ENCODE measurements around the gene PIGS. TPM values are rescaled to one million over a fixed set of nuclear protein-coding genes. Genes with fewer than 3 reads are reported as not detected.

Gene PIGS
- polyA plus RNA-seq, 1 experiment, result 51.8 TPM

- TF ChIP-seq CTCF (IDR thresholded peaks at IDR 0.05; ENCODE audit: low read depth, low read length), result no peak
- H3K27ac ChIP-seq (ENCODE audit: low read depth, low read length), result no peak overlapping the region
- CTCF ChIA-PET, result interaction anchor here (0.5 to 3.3 kb wide), 3 partner anchors 12 to 150 kb away, joined by 3 to 13 read pairs (median 3); no protein-coding TSS in a partner anchor
- H3K27me3 ChIP-seq (ENCODE audit: control insufficient read depth, insufficient read depth, low read length), result peaks cover 25% of the 10 kb centered on the region
- DNase-seq (ENCODE audit: low read depth, low spot score), result no peak
- H3K4me3 ChIP-seq (ENCODE audit: low read depth, low read length), result no peak overlapping the region
- POLR2A ChIA-PET, result no interaction called here
- no peaks in the 10 kb centered on the region; the same call in 1 of the 2 replicates for H3K9me3 ChIP-seq (ENCODE audit: control insufficient read depth, insufficient read depth, low read length)
Observed at GRCh38 chr17:28537219-28537610, 34.1 kb downstream of the PIGS start.

- ChIA-PET CTCF (interaction anchor here (0.5 to 3.3 kb wide), 3 partner anchors 12 to 150 kb away, joined by 3 to 13 read pairs (median 3); no protein-coding TSS in a partner anchor), POLR2A (no interaction called here)
- no peak for DNase-seq (ENCODE audit: low read depth, low spot score)
- H3K9me3 ChIP-seq (ENCODE audit: control insufficient read depth, insufficient read depth, low read length), result no peaks in the 10 kb centered on the region; the same call in 1 of the 2 replicates
- H3K4me3 ChIP-seq (ENCODE audit: low read depth, low read length), result no peak overlapping the region
- no peak for TF ChIP-seq CTCF (IDR thresholded peaks at IDR 0.05; ENCODE audit: low read depth, low read length)
- no peak overlapping the region for H3K27ac ChIP-seq (ENCODE audit: low read depth, low read length)
- H3K27me3 ChIP-seq (ENCODE audit: control insufficient read depth, insufficient read depth, low read length), result peaks cover 28% of the 10 kb centered on the region
Observed at GRCh38 chr17:28536532-28537218, 34.6 kb downstream of the PIGS start.

- TF ChIP-seq CTCF (IDR thresholded peaks at IDR 0.05; ENCODE audit: low read depth, low read length), result no peak
- no peak for DNase-seq (ENCODE audit: low read depth, low spot score)
- H3K9me3 ChIP-seq (ENCODE audit: control insufficient read depth, insufficient read depth, low read length), result no peaks in the 10 kb centered on the region; the same call in 1 of the 2 replicates
- no peak overlapping the region for H3K4me3 ChIP-seq (ENCODE audit: low read depth, low read length)
- POLR2A ChIA-PET, result no interaction called here
- H3K27ac ChIP-seq (ENCODE audit: low read depth, low read length), result no peak overlapping the region
- CTCF ChIA-PET, result interaction anchor here (3.3 kb wide), 1 partner anchor 40 kb away, joined by 13 read pairs; no protein-coding TSS in a partner anchor
- H3K27me3 ChIP-seq (ENCODE audit: control insufficient read depth, insufficient read depth, low read length), result peaks cover 38% of the 10 kb centered on the region
Observed at GRCh38 chr17:28534740-28535375, 36.5 kb downstream of the PIGS start.

- no peak for DNase-seq (ENCODE audit: low read depth, low spot score)
- TF ChIP-seq CTCF (IDR thresholded peaks at IDR 0.05; ENCODE audit: low read depth, low read length), result no peak
- H3K27me3 ChIP-seq (ENCODE audit: control insufficient read depth, insufficient read depth, low read length), result peaks cover 36% of the 10 kb centered on the region
- H3K9me3 ChIP-seq (ENCODE audit: control insufficient read depth, insufficient read depth, low read length), result no peaks in the 10 kb centered on the region; the same call in 1 of the 2 replicates
- ChIA-PET CTCF (interaction anchor here (2.2 kb wide), 1 partner anchor 8 kb away, joined by 8 read pairs; no protein-coding TSS in a partner anchor), POLR2A (interaction anchor here (0.8 kb wide), 1 partner anchor 30 kb away, joined by 3 read pairs; no protein-coding TSS in a partner anchor)
- no peak overlapping the region for H3K4me3 ChIP-seq (ENCODE audit: low read depth, low read length)
- H3K27ac ChIP-seq (ENCODE audit: low read depth, low read length), result no peak overlapping the region
Observed at GRCh38 chr17:28533091-28533807, 38.1 kb downstream of the PIGS start.

All from AG04450 (cell line).